ENCODE data around the gene RNF20.

Gene RNF20

GRCh38 chr9:101590901-101591300, 57.2 kb downstream of the RNF20 start:
- DNase-seq = no peak

- no peak for DNase-seq
Observed at GRCh38 chr9:101591787-101592446, 58.3 kb downstream of the RNF20 start.

GRCh38 chr9:101592788-101593187, 59.1 kb downstream of the RNF20 start:
- no peak for DNase-seq

- no peak for DNase-seq
Observed at GRCh38 chr9:101593345-101593744, 59.7 kb downstream of the RNF20 start.

- no peak for DNase-seq
Observed at GRCh38 chr9:101594796-101595195, 61.1 kb downstream of the RNF20 start, which contains the start of gene PPP3R2. Gene PPP3R2 (minus strand): TSS chr9:101594969. CDS start chr9:101594921, 48 bp downstream.

GRCh38 chr9:101601904-101602765, 68.5 kb downstream of the RNF20 start:
- no peak for DNase-seq

- no peak for DNase-seq
Observed at GRCh38 chr9:101604296-101604695, 70.6 kb downstream of the RNF20 start.

- DNase-seq = no peak
Observed at GRCh38 chr9:101605547-101605946, 71.9 kb downstream of the RNF20 start.
